22Rv1 (cell line): Measurements from ENCODE around the gene ICE2.

Experiments
- ZFX ChIP-seq: fragments of 450-650 bp; IDR thresholded peaks from 2 replicates; pipeline ENCODE4 v1.6.1; 2017; ENCODE audit warnings: antibody characterized with exemption, borderline replicate concordance
- TF ChIP-seq, protein P1 (sequence below): fragments of 450-650 bp; IDR thresholded peaks from 2 replicates; pipeline ENCODE4 v1.5.1; 2017; ENCODE audit warnings: mild to moderate bottlenecking

DNA sequence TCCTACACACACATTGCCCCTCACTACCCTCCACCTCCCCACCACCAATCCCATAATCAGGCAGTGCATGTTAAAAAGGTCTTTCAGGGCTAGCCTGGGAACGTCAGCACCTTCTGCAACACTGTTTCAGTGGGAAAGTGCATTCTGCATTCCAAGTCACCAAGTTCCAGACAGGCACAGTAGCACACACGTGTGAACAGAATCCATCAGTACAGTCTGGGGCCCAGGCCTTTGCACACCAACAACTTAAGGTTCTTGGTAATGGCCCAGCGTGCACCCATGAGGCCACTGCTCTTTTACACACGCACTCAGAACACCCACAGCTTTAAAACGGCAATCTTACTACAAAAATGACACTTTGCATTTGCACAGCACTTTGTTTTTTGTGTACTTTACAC is 82.4 kb downstream of the ICE2 start:
- TF ChIP-seq, protein P1, sequence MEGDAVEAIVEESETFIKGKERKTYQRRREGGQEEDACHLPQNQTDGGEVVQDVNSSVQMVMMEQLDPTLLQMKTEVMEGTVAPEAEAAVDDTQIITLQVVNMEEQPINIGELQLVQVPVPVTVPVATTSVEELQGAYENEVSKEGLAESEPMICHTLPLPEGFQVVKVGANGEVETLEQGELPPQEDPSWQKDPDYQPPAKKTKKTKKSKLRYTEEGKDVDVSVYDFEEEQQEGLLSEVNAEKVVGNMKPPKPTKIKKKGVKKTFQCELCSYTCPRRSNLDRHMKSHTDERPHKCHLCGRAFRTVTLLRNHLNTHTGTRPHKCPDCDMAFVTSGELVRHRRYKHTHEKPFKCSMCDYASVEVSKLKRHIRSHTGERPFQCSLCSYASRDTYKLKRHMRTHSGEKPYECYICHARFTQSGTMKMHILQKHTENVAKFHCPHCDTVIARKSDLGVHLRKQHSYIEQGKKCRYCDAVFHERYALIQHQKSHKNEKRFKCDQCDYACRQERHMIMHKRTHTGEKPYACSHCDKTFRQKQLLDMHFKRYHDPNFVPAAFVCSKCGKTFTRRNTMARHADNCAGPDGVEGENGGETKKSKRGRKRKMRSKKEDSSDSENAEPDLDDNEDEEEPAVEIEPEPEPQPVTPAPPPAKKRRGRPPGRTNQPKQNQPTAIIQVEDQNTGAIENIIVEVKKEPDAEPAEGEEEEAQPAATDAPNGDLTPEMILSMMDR: no peak
- no peak for TF ChIP-seq ZFX
